Astrocyte (in vitro differentiated cells and primary cell): ENCODE results near the gene CAPZB.

Experiments
- CTCF ChIP-seq: IDR thresholded peaks from 2 replicates; pipeline ENCODE4 v1.5.1; 2011; ENCODE audit warnings: low read depth, mild to moderate bottlenecking, inconsistent platforms, low read length, moderate library complexity; ENCODE audit not compliant: insufficient read depth
- EZH2 ChIP-seq: IDR thresholded peaks from 2 replicates; pipeline ENCODE4 v1.6.1; 2012; ENCODE audit warnings: mild to moderate bottlenecking, low read length, inconsistent platforms; ENCODE audit not compliant: insufficient read depth

GRCh38 chr1:19466112-19466561, 19.2 kb downstream of the CAPZB start:
- TF ChIP-seq CTCF (no peak), EZH2 (no peak)
